ENCODE data around the gene PSTPIP1.

GRCh38 chr15:77010312-77010686 is 15.4 kb downstream of the PSTPIP1 start:
- TF ChIP-seq CTCF (IDR thresholded peaks at IDR 0.05 in 8 of 11, conservative IDR thresholded peaks at IDR 0.05 in 3 of 11) (no peak), POLR2A (IDR thresholded peaks at IDR 0.05) (no peak)

Data from spleen (tissue), 7 donors.